A673 (cell line): Measurements from ENCODE around the gene MACROH2A2. TPM values are rescaled to one million over a fixed set of nuclear protein-coding genes. Genes with fewer than 3 reads are reported as not detected.

Experiments
- BruUV-seq: library from RNA; stranded (reverse); fragments of 400-500 nt; replicated peaks from 2 replicates; lab custom pipeline; 2021; lab: Mats Ljungman, UMichigan
- CTCF ChIA-PET: fragments of 300-600 bp; sonication (Branson Sonifier 250); formaldehyde crosslinking; loops from one replicate; lab custom pipeline; 2022; ENCODE audit warnings: antibody characterized with exemption; lab: Charles Lee
- POLR2A ChIA-PET: fragments of 300-600 bp; sonication (Branson Sonifier 250); formaldehyde crosslinking; loops from one replicate; lab custom pipeline; 2022; ENCODE audit warnings: antibody characterized with exemption; ENCODE audit not compliant: low non-redundant PET; lab: Charles Lee
- DNase-seq: peaks from one replicate; pipeline ENCODE4 v3.0.0-alpha.2; 2015; ENCODE audit warnings: low spot score
- H3K27ac ChIP-seq: fragments of 200-600 bp; sonication (generic); 2 replicates; pipeline ENCODE4 v1.5.1; 2016; ENCODE audit warnings: mixed run types, low read depth, mild to moderate bottlenecking, mixed read lengths, antibody characterized with exemption, low read length; ENCODE audit not compliant: poor library complexity, severe bottlenecking
- H3K27me3 ChIP-seq: fragments of 200-600 bp; sonication (generic); replicated peaks from 2 replicates; pipeline ENCODE4 v1.6.1; 2017; ENCODE audit warnings: mixed run types, low read depth, mild to moderate bottlenecking, mixed read lengths, antibody characterized with exemption, low read length; ENCODE audit not compliant: insufficient read depth, poor library complexity
- H3K36me3 ChIP-seq: fragments of 200-600 bp; sonication (generic); 2 replicates; pipeline ENCODE4 v1.6.1; 2016; ENCODE audit warnings: mixed run types, mild to moderate bottlenecking, mixed read lengths, antibody characterized with exemption, low read length; ENCODE audit not compliant: insufficient read depth, poor library complexity, severe bottlenecking
- H3K4me1 ChIP-seq: fragments of 200-600 bp; sonication (generic); 2 replicates; pipeline ENCODE4 v1.6.1; 2017; ENCODE audit warnings: mixed run types, mild to moderate bottlenecking, mixed read lengths, antibody characterized with exemption, low read length; ENCODE audit not compliant: insufficient read depth, poor library complexity, severe bottlenecking
- H3K4me3 ChIP-seq: fragments of 200-600 bp; sonication (generic); 2 replicates; pipeline ENCODE4 v1.5.1; 2016; ENCODE audit warnings: low read depth, mixed run types, mild to moderate bottlenecking, mixed read lengths, low read length; ENCODE audit not compliant: poor library complexity, severe bottlenecking
- H3K9me3 ChIP-seq: fragments of 200-600 bp; sonication (generic); 2 replicates; pipeline ENCODE4 v1.6.1; 2016; ENCODE audit warnings: mixed run types, low read depth, mild to moderate bottlenecking, mixed read lengths, antibody characterized with exemption, low read length; ENCODE audit not compliant: poor library complexity, severe bottlenecking
- CTCF ChIP-seq: fragments of 300-800, 200-600 bp; sonication (generic); conservative IDR thresholded peaks from 2 replicates; pipeline ENCODE4 v1.5.1; 2017; ENCODE audit warnings: low read depth, mild to moderate bottlenecking, antibody characterized with exemption, low read length, moderate library complexity, mixed read lengths
- EZH2 ChIP-seq: fragments of 200-600 bp; sonication (generic); IDR thresholded peaks from 2 replicates; pipeline ENCODE4 v1.6.1; 2017; ENCODE audit warnings: borderline replicate concordance, low read depth, mild to moderate bottlenecking, mixed read lengths, antibody characterized with exemption, low read length; ENCODE audit not compliant: poor library complexity, severe bottlenecking
- intact Hi-C: fragments of 100-400 bp; cut with micrococcal nuclease; formaldehyde crosslinking; loops from one replicate; pipeline ENCODE4 v1.10.0; 2022; ENCODE audit not compliant: unreplicated experiment
- total RNA-seq: library from RNA; stranded (reverse); gene quantifications from 2 replicates; pipeline ENCODE4 v1.2.3, GENCODE V29; 2021

Gene MACROH2A2
- total RNA-seq, 1 experiment from 2014 or later = 301 TPM

- no peak for DNase-seq
- Histone ChIP-seq H3K4me1 (no peaks in the 10 kb centered on the region), H3K9me3 (no peaks in the 10 kb centered on the region), H3K4me3 (no peak overlapping the region), H3K27me3 (no peaks in the 10 kb centered on the region), H3K36me3 (peaks cover 22% of the 10 kb centered on the region), H3K27ac (no peak overlapping the region)
- intact Hi-C loops = no loop called here
- POLR2A ChIA-PET = no interaction called here
- no TSS peak for BruUV-seq
- CTCF ChIA-PET = no interaction called here
- TF ChIP-seq EZH2 (no peak), CTCF (no peak)
Measured at GRCh38 chr10:70137927-70138883, 85.6 kb downstream of the MACROH2A2 start.

GRCh38 chr10:70139151-70139996, 86.7 kb downstream of the MACROH2A2 start:
- BruUV-seq = no TSS peak
- no peaks in the 10 kb centered on the region for H3K9me3 ChIP-seq
- intact Hi-C loops = no loop called here
- peaks cover 22% of the 10 kb centered on the region for H3K36me3 ChIP-seq
- TF ChIP-seq EZH2 (no peak), CTCF (no peak)
- no peaks in the 10 kb centered on the region for H3K27me3 ChIP-seq
- POLR2A ChIA-PET = interaction anchor here (0.5 to 0.6 kb wide), 3 partner anchors 51 to 440 kb away, joined by 3 to 11 read pairs (median 4); no protein-coding TSS in a partner anchor
- H3K27ac ChIP-seq = no peak overlapping the region
- H3K4me1 ChIP-seq = peaks cover 4% of the 10 kb centered on the region
- no peak for DNase-seq
- no peak overlapping the region for H3K4me3 ChIP-seq
- CTCF ChIA-PET = no interaction called here

- Histone ChIP-seq H3K36me3 (peaks cover 22% of the 10 kb centered on the region), H3K9me3 (no peaks in the 10 kb centered on the region), H3K4me1 (peaks cover 10% of the 10 kb centered on the region), H3K27ac (no peak overlapping the region), H3K27me3 (no peaks in the 10 kb centered on the region), H3K4me3 (no peak overlapping the region)
- CTCF ChIA-PET = no interaction called here
- TF ChIP-seq CTCF (no peak), EZH2 (no peak)
- POLR2A ChIA-PET = interaction anchor here (0.6 kb wide), 1 partner anchor 441 kb away, joined by 11 read pairs; no protein-coding TSS in a partner anchor
- BruUV-seq = no TSS peak
- intact Hi-C loops = no loop called here
- no peak for DNase-seq
Measured at GRCh38 chr10:70139997-70140250, 87.3 kb downstream of the MACROH2A2 start.
